ENCODE results near the gene RAB5B. TPM values are rescaled to one million over a fixed set of nuclear protein-coding genes. Genes with fewer than 3 reads are reported as not detected.

The RAB5B gene
- total RNA-seq, 3 donors from 2014 or later, result 131 to 179 (median 173) TPM

GRCh38 chr12:55937981-55938380, 35.9 kb upstream of the RAB5B start:
- ATAC-seq (no peak), DNase-seq (no peak)
- no peaks in the 10 kb centered on the region for H3K9me3 ChIP-seq
- H3K4me3 ChIP-seq, result no peak overlapping the region
- intact Hi-C loops (cut with DNase I, micrococcal nuclease), result loop anchor here in 1 of 2 donors (10.0 kb wide), 2 partner anchors 123 to 203 kb away; partner anchors contain the start of genes ORMDL2 and SARNP
- H3K4me1 ChIP-seq (ENCODE audit: low read depth), result peaks cover 14% of the 10 kb centered on the region
- no peaks in the 10 kb centered on the region for H3K36me3 ChIP-seq (ENCODE audit: low read depth)
- no peak for TF ChIP-seq CTCF (IDR thresholded peaks at IDR 0.05)

GRCh38 chr12:55938826-55939501, 34.9 kb upstream of the RAB5B start:
- Histone ChIP-seq H3K4me1 (ENCODE audit: low read depth) (peaks cover 13% of the 10 kb centered on the region), H3K9me3 (no peaks in the 10 kb centered on the region), H3K4me3 (no peak overlapping the region), H3K36me3 (ENCODE audit: low read depth) (peaks cover 6% of the 10 kb centered on the region)
- DNase-seq, result no peak
- intact Hi-C loops (cut with DNase I, micrococcal nuclease), result loop anchor here in 1 of 2 donors (10.0 kb wide), 2 partner anchors 124 to 204 kb away; partner anchors contain the start of genes ORMDL2 and SARNP
- no peak for ATAC-seq
- TF ChIP-seq CTCF (IDR thresholded peaks at IDR 0.05), result no peak

DNA sequence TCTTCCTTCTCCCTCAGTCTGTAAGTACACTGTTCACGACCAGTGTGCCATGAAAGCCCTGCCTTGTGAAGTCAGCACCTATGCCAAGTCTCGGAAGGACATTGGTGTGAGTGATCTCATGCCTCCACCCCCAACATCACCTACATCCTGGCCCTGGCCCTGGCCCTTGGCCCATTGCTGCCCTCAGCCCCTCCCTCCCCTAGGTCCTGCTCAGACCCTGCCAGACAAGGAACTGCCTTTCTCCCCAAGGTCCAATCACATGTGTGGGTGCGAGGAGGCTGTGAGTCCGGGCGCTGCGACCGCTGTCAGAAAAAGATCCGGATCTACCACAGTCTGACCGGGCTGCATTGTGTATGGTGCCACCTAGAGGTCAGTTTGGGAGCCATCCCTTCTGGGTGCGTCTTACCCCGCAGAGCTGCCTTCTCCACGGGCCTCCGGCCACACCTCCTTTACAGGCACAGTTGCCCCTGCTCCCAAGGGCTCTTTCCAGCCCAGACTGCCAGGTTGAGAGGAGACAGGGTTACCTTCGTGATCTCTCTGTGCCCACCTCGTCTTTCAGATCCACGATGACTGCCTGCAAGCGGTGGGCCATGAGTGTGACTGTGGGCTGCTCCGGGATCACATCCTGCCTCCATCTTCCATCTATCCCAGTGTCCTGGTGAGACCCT, 33.7 kb upstream of the RAB5B start:
- TF ChIP-seq CTCF (IDR thresholded peaks at IDR 0.05), result peak; percentile 67
- intact Hi-C loops (cut with DNase I, micrococcal nuclease), result loop anchor here in 1 of 2 donors (5.0 kb wide), 1 partner anchor 198 kb away; the partner anchor contains the start of gene GDF11
- peaks cover 6% of the 10 kb centered on the region for H3K36me3 ChIP-seq (ENCODE audit: low read depth)
- H3K9me3 ChIP-seq, result no peaks in the 10 kb centered on the region
- DNase-seq (peak; percentile 84 to 95 (median 86)), ATAC-seq (peak; percentile 96)
- H3K4me1 ChIP-seq (ENCODE audit: low read depth), result peaks cover 9% of the 10 kb centered on the region
- no peak overlapping the region for H3K4me3 ChIP-seq

DNA sequence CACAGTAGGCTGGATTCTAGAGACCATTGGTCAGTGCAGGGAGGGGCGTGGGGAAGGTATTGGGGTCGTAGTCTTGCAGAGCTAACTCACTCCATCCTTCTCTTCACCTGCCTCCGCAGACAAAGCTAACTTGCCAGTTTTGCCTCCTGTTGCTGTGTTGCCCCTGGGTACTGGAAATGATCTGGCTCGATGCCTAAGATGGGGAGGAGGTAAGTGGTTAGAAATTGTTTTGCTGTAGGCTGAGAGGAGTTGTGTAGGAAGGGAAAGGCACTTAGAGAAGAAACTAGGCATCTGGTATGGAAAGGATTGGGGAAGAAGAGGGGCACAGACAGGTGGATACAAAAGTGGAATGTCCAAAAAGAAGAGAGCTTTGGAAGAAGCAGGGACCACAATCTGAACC, 31.8 kb upstream of the RAB5B start:
- no peaks in the 10 kb centered on the region for H3K9me3 ChIP-seq
- intact Hi-C loops (cut with DNase I, micrococcal nuclease), result loop anchor here in 1 of 2 donors (5.0 kb wide), 1 partner anchor 200 kb away; the partner anchor contains the start of gene GDF11
- no peak for TF ChIP-seq CTCF (IDR thresholded peaks at IDR 0.05)
- H3K36me3 ChIP-seq (ENCODE audit: low read depth), result peaks cover 6% of the 10 kb centered on the region
- H3K4me3 ChIP-seq, result no peak overlapping the region
- H3K4me1 ChIP-seq (ENCODE audit: low read depth), result peaks cover 9% of the 10 kb centered on the region
- no peak for ATAC-seq
- DNase-seq, result no peak

DNA sequence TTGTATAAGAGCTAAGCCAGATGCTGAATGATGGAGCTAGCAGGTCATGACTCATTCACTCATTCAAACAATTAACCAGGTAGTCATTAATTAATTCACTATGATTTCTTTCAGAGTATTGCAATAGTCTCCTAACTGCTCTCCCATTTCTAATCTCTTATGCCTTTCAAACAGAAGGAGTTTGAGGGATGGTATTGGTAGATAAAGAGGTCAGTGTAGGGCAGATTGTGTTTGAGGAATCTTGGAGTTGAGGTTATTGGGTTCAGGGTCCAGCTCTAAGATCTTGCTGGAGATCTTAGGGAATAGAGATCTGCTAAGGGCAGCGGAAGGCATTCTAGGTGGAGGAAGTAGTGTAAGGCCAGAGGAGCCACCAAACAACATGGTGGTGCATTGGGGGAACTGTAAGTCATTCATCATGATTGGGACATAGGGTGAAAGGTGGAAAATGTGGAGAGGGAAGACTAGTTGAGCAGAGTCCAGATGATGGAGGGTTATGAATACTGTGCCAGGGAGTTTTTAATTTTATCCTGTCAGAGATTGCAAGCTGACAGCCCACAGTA, 31.2 kb upstream of the RAB5B start:
- Histone ChIP-seq H3K36me3 (ENCODE audit: low read depth) (peaks cover 6% of the 10 kb centered on the region), H3K4me1 (ENCODE audit: low read depth) (peaks cover 9% of the 10 kb centered on the region), H3K4me3 (no peak overlapping the region), H3K9me3 (no peaks in the 10 kb centered on the region)
- intact Hi-C loops (cut with DNase I, micrococcal nuclease), result loop anchor here in 1 of 2 donors (5.0 kb wide), 1 partner anchor 200 kb away; the partner anchor contains the start of gene GDF11
- ATAC-seq (no peak), DNase-seq (no peak)
- no peak for TF ChIP-seq CTCF (IDR thresholded peaks at IDR 0.05)
